T-helper 9 cell (primary cell): ENCODE data around the gene KANK3.
A peak's percentile ranks its signal among the peaks of the same experiment; 100 is the strongest.
"Not testable (repeated sequence)": the region's sequence is repeated elsewhere in the genome, so short reads cannot be mapped to it uniquely, and the experiment has no call there.

ENCODE experiments used
- DNase-seq: peaks from one replicate; pipeline ENCODE4 v3.0.0-alpha.2; 2020

Gene KANK3

DNA sequence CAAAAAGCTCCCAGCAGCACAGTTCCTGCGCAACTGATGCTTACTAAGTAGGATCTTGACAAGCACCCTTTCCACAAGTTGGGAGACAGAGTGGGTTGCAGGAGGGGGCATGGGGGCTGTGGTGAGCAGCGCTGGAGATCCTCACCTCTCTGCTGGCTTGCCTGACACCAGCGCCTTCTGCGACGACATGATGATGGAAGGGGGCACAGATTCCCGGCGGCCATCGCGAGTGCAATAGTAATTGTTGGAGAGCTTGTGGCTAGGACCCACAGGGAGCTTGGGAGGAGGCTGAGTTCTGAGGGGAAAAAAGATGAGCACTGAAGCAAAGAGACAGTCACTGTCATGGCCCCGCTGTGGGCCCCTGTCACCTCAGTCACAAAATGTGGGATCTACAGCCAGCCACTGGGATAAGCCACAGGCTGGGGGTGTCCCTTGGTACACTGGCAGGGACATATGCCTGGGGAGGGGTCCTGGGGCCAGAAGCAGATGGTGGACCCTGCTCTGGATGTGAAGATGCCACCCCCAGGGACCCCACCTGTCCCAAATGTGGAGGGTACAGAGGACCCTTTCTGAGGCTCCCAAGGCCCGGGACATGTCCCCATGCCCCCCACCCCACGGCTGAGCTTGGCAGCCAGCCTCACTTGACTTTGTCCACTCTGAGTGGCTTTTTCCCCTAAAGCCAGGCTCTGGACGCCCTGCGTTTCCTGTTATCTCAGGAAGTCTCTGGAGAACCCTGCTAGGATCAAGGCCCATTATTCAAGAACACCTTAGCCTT is 26.5 kb downstream of the KANK3 start:
- no peak for DNase-seq

DNA sequence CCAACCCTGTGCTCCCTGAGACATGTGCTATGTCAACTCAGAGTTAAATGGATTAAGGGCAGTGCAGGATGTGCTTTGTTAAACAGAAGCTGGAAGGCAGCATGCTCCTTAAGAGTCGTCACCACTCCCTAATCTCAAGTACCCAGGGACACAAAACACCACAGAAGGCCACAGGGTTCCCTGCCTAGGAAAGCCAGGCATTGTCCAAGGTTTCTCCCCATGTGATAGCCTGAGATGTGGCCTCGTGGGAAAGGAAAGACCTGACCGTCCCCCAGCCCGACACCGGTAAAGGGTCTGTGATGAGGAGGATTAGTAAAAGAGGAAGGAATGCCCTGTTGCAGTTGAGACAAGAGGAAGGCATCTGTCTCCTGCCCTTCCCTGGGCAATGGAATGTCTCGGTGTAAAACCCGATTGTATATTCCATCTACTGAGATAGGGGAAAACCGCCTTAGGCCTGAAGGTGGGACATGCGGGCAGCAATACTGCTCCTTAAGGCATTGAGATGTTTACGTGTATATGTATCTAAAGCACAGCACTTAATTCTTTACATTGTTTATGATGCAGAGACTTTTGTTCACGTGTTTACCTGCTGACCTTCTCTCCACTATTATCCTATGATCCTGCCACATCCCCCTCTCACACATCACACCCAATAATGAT is 28.0 kb downstream of the KANK3 start:
- not testable (repeated sequence) for DNase-seq

DNA sequence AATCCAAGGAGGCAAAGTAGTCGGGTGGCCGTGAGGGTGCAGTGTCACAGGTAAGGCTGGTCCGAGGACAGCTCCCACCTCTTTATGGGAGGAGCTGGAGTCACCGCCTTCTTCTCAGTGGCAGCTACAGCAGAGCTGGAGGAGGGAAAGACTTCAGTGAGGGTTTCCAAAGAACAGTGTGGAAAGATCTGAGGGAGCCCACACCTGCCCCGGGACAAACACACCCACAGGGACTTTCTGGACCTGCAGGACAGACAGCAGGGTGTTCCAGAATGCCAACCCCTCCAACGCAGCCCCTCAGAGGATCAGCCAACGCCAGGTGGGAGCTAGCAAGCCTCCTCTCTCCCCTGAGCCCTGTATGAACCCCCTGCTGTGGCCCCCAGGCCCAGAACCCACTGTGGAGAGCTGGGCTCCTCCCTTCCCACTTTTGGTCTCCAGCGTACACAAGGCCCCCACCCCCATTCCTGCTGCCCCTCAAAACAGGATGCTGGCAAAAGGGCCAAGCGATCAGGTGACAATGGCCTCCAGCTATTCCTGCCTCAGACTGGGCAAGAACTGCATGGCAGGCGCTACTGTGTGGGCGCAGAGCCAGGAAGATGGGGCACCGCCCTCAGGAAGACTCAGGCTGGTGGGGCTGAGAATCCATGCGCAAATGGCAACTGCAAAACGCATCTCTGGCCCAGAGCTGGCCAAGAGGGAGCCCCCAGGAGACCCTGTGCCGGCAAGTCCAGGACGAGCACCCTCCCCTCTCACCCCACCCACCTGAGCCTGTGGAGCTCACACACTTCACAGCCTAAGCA is 31.4 kb downstream of the KANK3 start:
- DNase-seq: no peak

DNA sequence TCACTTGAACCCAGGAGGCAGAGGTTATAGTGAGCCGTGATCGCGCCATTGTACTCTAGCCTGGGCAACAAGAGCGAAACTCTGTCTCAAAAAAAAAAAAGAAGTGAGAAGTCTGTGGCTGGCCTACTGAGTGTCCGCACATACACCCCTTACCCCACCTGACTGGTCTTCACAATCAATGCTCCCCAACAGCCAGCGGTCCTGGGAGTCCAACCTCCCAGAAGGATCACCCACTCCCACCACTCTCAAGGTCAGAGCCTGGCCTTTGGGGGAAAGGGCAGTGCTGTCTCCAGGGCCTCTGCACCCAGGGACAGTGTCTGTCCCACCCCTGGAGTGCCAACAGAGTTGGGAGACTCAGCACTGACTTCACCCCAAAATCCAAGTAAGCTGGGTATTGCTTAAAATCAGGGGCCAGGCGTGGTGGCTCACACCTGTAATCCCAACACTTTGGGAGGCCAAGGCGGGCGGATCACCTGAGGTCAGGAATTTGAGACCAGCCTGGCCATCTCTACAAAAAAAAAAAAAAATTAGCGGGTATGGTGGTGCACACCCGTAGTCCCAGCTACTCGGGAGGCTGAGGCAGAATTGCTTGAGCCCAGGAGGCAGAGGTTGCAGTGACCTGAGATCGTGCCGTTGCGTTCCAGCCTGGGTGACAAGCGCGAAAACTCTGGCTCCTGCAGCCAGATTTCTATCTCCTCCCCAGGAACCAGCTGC is 32.6 kb downstream of the KANK3 start:
- DNase-seq: no peak

DNA sequence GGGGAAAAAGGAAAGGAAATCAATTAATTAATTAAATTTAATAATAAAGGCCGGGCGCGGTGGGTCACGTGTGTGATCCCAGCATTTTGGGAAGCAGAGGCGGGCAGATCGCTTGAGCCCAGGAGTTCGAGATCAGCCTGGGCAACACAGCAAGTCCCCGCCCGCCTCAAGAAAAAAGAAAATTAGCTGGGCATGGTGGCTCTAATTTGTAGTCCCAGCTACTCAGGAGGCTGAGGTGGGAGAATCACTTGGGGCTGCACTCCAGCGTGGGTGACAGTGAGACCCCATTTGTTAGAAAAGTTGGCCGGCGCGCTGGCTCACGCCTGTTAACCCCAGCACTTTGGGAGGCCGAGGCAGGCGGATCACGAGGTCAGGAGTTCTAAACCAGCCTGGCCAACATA is 34.2 kb downstream of the KANK3 start:
- DNase-seq: no peak

DNA sequence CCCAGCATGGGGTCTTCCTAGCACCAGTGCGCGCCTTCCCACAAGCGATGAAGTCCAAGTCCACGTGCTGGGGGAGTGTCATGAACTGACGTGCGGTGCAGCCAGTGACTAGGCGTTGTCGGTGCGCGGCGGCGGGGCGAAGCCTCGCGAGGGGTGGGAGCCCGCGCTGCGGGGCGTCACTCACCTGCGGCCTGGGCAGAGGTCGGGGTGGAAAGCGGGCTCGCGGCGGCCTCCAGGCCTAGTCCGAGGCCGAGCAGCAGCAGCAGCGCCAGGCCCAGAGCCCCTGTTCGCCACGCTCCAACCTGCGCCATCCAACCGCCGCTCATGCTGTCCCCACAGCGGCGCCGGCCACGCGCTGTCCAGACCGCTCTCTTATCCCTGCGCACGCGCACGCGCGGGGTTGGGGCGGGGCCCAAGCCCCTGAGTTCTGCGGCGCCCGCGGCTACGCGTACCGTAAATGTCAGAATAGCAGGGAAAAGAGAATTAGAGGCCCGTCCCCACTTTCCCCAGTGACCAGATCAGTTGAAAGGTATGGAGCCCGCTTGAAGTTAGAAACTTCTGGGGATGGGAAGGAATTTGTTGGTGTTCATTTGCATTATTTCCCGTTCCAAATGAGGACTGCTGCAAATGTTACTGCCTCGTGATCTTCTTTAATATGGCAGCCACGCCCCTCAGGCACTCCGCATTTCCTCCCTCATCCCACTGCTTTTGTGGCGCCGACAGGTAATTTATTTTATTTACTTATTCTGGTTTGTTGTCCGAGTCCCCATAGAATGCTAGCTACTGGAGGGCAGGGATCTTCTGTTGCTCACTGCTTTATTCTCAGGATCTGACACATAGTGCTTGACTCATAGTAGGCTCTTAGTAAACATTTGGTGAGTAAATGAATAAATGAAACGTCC is 34.8 kb downstream of the KANK3 start, which contains the start of gene CD320:
CD320 (minus strand) TSS at position 394 of the 902 bp plus-strand sequence; CDS start at position 326, 68 bp downstream.
- peak; percentile 78 for DNase-seq

DNA sequence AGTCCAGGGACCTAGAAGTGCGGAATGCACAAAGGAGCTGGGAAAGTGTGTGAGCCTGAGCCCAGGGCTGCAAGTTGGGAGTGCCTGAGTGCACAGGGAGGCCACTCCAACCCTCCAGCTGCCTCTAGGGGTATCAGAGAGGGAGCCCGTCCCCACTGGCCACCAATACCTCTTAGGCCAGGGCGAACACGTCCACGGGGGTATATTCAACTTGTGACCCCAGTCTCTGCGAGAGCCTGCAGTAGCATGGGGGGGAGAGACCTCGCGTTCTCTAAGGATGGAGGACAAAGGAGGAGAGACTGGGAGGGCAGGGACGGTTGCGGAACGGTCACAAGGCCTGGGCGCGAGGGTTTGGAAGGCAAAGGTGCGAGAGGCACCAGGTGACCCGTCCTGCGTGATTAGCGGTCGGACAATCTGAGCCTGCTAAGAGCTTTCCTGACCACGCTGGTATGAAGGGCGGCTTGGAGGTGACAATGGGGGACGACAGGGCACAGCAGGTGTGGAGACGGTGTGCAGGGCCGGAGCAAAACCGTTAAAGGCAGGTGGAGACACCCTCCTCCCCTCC is 35.6 kb downstream of the KANK3 start:
- DNase-seq: no peak

DNA sequence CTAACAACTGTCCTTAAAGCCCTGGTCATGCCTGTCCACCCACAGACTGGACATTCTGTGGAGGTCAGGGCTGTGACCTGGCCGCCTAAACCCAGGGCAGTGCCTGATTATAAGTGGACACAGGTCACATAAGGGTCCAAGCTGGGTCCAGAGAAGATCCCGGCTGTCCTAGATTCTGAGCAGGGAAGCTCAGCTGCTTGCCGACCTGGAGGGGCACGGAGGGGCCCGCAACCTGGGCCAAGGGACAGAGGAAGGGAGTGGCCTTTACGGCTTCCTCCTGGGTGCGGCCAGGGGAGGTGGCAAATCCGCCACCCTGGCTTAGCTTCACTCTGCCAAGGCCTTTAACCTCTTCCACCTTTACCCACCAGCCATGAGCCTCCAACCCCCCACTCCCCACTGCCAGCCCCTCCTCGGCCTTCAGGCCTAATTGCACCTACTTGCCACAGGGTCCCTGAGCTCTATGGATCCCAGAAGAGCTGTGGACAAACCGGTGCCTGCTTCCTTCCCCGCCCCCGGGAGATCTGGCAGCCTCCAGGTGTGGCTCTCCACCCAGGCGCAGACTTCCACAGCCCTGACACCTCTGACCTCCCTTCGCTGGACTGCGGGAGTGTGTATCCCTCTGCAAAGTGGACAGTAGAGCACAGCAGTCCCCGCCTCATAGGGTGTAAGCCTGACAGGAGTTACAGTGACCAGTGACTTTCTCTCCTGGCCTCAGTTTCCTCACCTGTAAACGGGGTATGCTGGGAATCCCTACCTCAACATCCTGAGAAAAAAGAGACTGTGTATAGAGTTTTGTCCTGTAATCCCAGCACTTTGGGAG is 36.6 kb downstream of the KANK3 start:
- no peak for DNase-seq

DNA sequence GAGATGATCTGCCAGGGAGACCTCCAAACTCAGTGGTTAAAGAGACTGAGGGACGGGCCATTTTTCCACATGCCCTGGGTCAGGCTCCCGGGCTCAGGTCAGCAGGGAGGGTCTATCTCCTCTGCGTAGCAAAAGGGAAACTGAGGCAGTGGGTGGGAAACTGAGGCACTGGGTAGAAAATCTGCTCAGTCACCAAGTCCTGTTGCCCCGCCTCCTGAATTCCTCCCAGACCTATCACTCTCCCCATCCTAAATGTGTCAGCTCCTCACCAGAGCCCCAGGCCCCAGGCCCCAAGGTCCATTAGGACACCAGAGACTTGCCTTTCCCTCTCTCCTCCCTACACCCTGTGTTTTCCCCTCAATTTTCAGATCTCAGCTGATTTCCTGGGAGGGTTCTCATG is 37.3 kb downstream of the KANK3 start:
- no peak for DNase-seq

DNA sequence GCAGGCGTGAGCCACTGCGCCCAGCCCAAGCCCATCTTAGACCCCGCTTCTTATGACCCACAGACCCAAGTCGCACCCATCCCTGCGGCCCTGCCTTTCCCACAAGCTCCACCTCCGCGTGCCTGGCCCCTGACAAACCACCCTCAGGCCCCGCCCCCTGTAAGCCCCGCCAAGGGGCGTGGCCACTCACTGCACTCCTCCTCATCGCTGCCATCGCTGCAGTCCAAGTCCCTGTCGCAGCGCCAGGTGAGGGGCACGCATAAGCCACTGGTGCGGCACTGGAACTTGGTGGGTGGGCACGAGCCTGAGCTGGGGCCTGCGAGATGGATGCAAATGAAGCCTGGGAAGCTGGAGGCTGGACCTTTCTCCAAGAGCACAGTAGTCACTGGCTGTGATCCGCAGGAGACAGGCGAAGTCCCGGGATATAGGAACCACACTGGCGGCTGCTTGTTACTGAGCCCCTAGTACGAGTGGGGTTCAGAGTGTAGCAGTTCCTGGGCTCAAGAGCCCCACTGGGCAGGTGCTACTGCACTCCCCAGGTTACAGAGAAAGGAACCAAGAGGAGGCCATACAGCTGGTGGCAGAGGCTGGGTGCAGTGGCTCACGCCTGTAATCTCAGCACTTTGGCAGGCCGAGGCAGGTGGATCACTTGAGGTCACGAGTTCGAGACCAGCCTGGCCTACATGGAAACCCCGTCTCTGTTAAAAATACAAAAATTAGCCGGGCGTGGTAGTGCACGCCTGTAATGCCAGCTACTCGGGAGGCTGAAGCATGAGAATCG is 38.0 kb downstream of the KANK3 start:
- DNase-seq: no peak

DNA sequence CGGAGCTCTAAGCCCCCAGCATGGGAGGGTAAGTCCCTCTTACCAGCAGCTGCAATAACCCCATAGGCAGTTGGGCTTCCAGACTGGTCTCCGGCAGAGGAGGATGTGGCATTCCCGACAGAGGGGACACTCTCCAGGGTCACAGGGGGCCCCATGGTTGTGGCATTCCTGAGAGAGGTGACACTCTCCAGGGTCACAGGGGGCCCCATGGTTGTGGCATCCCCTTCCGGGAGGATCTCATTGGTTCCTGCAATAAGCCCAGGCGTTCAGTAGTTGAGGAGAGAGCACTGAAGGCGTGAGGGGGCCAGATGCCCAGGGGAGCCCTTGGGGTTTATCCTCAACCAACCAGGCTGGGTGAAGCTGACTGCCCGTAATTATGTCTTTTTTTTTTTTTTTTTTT is 40.3 kb downstream of the KANK3 start:
- DNase-seq: no peak

DNA sequence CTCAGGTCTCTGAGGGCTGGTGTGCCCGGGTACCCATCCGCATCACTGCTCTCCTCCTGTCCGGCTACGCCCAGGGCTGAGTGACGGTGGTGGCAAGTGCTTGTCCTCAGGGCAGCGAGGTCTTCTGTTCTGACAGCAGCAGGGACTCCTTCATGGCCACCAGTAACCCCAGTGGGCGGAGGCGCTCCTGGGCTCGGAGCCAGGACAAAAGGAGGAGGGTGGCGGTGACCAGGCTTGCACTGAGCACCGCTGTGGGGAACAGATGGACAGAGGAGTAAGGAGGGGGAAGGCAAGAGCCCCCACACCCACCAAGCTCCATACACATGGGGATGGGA is 40.7 kb downstream of the KANK3 start:
- no peak for DNase-seq

DNA sequence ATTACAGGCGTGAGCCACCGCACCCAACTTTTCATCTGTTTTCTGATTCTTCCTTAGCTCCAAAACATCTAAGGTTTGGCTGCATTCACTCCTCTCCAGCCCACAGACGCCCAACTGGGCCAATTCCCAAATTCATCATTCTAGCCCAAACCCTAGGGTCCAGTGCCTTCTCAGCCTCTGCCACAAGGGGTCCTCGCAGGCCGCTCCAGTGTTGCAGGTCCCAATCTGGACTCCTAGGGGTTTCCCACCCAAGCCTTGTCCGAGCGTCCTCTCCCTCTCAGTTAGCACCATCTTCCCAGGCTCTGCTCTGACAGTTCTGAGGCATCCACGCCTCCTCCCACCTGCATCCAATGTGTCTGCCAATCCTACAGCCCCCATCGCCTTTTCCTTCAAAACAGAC is 51.7 kb downstream of the KANK3 start:
- not testable (repeated sequence) for DNase-seq

DNA sequence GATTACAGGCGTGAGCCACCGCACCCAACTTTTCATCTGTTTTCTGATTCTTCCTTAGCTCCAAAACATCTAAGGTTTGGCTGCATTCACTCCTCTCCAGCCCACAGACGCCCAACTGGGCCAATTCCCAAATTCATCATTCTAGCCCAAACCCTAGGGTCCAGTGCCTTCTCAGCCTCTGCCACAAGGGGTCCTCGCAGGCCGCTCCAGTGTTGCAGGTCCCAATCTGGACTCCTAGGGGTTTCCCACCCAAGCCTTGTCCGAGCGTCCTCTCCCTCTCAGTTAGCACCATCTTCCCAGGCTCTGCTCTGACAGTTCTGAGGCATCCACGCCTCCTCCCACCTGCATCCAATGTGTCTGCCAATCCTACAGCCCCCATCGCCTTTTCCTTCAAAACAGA is 66.6 kb downstream of the KANK3 start:
- DNase-seq: not testable (repeated sequence)
